H1 (cell line): ENCODE data around the gene ASPG. TPM values are rescaled to one million over a fixed set of nuclear protein-coding genes. Genes with fewer than 3 reads are reported as not detected.

Experiments
- CHD2 ChIP-seq: IDR thresholded peaks from 2 replicates; pipeline ENCODE4 v1.6.1; 2012; ENCODE audit warnings: low read length, improper control_type of control experiment
- CHD7 ChIP-seq: fragments of 300-600 bp; sonication (generic); IDR thresholded peaks from 2 replicates; pipeline ENCODE4 v1.7.1; 2012; ENCODE audit warnings: low read length, moderate library complexity, mild to moderate bottlenecking, inconsistent platforms; ENCODE audit not compliant: insufficient replicate concordance
- EP300 ChIP-seq, 2 experiments: IDR thresholded peaks; 1 replicate in 1 of 2; 2 replicates in 1 of 2; pipeline ENCODE4 v1.6.1; 2011 to 2012; ENCODE audit warnings: low read depth in 2 of 2, low read length in 2 of 2, mild to moderate bottlenecking in 2 of 2, borderline replicate concordance in 1 of 2, inconsistent platforms in 1 of 2, moderate library complexity in 1 of 2
- JUND ChIP-seq: IDR thresholded peaks from 2 replicates; pipeline ENCODE4 v1.6.1; 2011; ENCODE audit warnings: mild to moderate bottlenecking, improper control_type of control experiment, low read length
- SP2 ChIP-seq: IDR thresholded peaks from 2 replicates; pipeline ENCODE4 v1.6.1; 2012; ENCODE audit warnings: mild to moderate bottlenecking, low read length, inconsistent platforms
- TBP ChIP-seq: IDR thresholded peaks from 2 replicates; pipeline ENCODE4 v1.6.1; 2011; ENCODE audit warnings: low read depth, low read length, improper control_type of control experiment
- YY1 ChIP-seq: IDR thresholded peaks from 2 replicates; pipeline ENCODE4 v1.6.1; 2011; ENCODE audit warnings: low read depth, mild to moderate bottlenecking, low read length
- polyA plus RNA-seq, 7 experiments: library from polyadenylated mRNA; depleted of rRNA in 3 of 7; stranded (reverse) in 5 of 7; unstranded in 2 of 7; fragments of >200 nt in 5 of 7; fragments of 200-250 nt in 2 of 7; gene quantifications; 1 replicate in 5 of 7; 2 replicates in 1 of 7; 4 replicates in 1 of 7; pipeline versions ENCODE4 v1.2.1 to v1.2.3, GENCODE V29; 2011 to 2013; ENCODE audit warnings: missing spikeins in 2 of 7, mixed read lengths in 2 of 7
- total RNA-seq: library from RNA; stranded (reverse); fragmentation: NEBNext Ultra II Directional; extraction: Animal tissue kit (Norgen Biotek cat#: 25700); gene quantifications from 2 replicates; pipeline ENCODE4 v1.2.1, GENCODE V29; 2021
- TF ChIP-seq, protein P1 (sequence below): IDR thresholded peaks from 2 replicates; pipeline ENCODE4 v1.6.1; 2012; ENCODE audit warnings: inconsistent platforms
- TF ChIP-seq, protein P2 (sequence below): IDR thresholded peaks from 2 replicates; pipeline ENCODE4 v1.6.1; 2011; ENCODE audit warnings: low read length, improper control_type of control experiment

Gene ASPG
- total and polyA plus RNA-seq, 2 of the 8 experiments (the other 6 are each of a cell fraction or from before 2014, with no cell fraction given), result 0.34 to 0.59 TPM

GRCh38 chr14:104135121-104135903, 49.8 kb downstream of the ASPG start (continued):
- TF ChIP-seq CHD7, result no peak
- no peak for TF ChIP-seq TBP
- TF ChIP-seq, protein P1, sequence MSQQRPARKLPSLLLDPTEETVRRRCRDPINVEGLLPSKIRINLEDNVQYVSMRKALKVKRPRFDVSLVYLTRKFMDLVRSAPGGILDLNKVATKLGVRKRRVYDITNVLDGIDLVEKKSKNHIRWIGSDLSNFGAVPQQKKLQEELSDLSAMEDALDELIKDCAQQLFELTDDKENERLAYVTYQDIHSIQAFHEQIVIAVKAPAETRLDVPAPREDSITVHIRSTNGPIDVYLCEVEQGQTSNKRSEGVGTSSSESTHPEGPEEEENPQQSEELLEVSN, result no peak
- no peak for TF ChIP-seq SP2
- TF ChIP-seq JUND, result no peak
- no peak for TF ChIP-seq CHD2
- TF ChIP-seq, protein P2, sequence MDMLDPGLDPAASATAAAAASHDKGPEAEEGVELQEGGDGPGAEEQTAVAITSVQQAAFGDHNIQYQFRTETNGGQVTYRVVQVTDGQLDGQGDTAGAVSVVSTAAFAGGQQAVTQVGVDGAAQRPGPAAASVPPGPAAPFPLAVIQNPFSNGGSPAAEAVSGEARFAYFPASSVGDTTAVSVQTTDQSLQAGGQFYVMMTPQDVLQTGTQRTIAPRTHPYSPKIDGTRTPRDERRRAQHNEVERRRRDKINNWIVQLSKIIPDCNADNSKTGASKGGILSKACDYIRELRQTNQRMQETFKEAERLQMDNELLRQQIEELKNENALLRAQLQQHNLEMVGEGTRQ, result no peak
- TF ChIP-seq EP300 (IDR thresholded peaks at IDR 0.05; ENCODE audit: borderline replicate concordance in 1 of 2, low read depth in 2 of 2, low read length in 2 of 2), result no peak
- no peak for TF ChIP-seq YY1
